GM21825 (cell line): ENCODE results near the gene TOP2B.

Experiments used
- ATAC-seq: cut with Tn5 transposase; IDR thresholded peaks from one replicate; pipeline ENCODE4 v1.9.1; 2021; ENCODE audit warnings: mild to moderate bottlenecking, moderate library complexity; ENCODE audit not compliant: unreplicated experiment

Gene TOP2B, protein sequence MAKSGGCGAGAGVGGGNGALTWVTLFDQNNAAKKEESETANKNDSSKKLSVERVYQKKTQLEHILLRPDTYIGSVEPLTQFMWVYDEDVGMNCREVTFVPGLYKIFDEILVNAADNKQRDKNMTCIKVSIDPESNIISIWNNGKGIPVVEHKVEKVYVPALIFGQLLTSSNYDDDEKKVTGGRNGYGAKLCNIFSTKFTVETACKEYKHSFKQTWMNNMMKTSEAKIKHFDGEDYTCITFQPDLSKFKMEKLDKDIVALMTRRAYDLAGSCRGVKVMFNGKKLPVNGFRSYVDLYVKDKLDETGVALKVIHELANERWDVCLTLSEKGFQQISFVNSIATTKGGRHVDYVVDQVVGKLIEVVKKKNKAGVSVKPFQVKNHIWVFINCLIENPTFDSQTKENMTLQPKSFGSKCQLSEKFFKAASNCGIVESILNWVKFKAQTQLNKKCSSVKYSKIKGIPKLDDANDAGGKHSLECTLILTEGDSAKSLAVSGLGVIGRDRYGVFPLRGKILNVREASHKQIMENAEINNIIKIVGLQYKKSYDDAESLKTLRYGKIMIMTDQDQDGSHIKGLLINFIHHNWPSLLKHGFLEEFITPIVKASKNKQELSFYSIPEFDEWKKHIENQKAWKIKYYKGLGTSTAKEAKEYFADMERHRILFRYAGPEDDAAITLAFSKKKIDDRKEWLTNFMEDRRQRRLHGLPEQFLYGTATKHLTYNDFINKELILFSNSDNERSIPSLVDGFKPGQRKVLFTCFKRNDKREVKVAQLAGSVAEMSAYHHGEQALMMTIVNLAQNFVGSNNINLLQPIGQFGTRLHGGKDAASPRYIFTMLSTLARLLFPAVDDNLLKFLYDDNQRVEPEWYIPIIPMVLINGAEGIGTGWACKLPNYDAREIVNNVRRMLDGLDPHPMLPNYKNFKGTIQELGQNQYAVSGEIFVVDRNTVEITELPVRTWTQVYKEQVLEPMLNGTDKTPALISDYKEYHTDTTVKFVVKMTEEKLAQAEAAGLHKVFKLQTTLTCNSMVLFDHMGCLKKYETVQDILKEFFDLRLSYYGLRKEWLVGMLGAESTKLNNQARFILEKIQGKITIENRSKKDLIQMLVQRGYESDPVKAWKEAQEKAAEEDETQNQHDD (N-terminal part only)

DNA sequence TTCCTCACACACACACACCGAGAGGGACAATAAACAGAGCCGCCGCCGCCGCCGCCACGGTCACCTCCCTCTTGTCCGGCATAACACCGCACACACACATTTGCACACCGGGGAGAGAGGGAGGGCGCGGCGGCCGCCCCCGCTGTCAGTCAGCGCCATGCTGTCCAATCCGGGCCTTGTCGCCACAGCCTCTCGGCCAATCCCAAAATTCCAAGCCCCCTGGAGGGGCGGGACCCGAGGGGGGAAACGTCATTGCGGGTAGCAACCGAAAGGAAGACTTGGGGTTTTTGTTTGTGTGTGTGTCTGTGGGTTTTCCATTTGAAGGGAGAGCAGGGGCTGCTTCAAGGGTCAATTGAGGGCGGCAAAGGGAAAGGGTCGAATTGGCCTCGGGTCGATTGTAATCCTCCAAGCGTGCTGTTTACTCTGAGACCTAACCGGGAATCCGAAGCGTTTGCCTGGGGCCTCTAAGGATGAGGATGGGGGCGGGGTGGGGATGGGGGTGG is at the start of gene TOP2B:
Gene TOP2B, minus strand, starts transcription at position 96 of the 503 bp plus-strand sequence. CDS start 610 bp downstream, outside the sequence.
- ATAC-seq = peak; percentile 87

DNA sequence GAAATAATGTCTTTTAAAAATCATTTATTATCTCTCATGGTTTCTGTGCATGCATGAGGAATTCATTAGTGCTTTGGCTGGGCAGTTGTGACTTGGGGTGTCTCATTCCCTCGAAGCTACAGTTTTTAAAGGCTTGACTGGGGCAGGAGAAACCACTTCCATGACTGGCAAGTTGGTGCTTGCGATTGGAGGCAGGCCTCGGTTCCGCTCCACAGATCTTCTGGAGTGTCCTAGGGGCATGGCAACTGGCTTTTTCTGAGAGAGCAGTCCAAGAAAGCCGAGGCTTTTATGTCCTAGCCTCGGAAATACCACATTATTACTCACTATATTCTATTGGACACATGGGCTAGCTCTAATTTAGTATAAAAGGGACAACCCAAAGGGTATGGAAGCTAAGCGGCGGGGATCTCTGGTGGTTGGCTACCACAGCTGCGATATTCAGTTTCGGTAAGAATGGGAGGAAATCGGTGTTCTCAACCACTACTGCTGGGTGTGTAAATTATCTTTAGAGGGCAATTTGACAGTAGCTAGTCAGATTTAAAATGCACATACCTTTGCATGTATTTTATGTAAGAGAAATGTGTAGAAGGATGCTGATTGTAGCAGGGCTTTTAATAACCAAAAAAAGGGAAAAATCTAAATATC is 48.8 kb upstream of the TOP2B start:
- ATAC-seq = no peak

DNA sequence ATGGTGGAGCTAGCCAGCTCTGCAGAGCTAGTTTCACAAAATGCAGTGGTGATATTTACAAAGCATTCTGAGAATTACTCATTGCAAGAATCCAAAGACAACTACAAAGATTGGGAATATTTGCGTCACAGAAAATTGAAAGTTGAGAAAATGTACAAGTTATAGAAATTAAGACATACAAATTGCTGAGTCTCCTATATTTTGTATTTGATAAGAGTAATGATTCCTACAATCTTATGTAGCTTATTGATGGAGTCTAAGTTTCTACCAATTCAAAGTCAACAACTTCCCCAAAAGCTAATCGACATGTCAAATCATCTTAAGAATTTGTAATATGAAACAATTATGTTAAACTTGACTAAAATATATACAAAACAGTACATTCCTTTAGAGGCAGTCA is 46.4 kb upstream of the TOP2B start:
- ATAC-seq = no peak

DNA sequence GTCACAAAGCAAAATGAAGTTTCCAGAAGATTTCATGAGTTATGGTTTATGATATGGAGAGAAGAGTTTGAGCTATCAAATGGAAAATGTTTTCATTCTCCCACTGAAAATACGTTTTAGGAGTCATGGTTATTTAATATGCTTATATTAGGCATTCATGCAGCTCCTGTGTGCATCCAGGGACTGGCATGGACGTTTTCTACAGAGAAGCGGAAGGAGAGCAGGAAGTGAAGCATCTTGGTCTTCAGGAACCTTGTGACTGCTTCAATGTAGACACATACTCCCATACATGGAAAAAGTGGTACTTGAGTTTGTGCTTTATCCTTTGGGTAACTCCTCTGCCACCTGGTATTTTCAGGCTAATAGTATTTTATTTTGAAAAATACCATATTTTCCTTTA is 43.3 kb upstream of the TOP2B start:
- ATAC-seq = no peak

DNA sequence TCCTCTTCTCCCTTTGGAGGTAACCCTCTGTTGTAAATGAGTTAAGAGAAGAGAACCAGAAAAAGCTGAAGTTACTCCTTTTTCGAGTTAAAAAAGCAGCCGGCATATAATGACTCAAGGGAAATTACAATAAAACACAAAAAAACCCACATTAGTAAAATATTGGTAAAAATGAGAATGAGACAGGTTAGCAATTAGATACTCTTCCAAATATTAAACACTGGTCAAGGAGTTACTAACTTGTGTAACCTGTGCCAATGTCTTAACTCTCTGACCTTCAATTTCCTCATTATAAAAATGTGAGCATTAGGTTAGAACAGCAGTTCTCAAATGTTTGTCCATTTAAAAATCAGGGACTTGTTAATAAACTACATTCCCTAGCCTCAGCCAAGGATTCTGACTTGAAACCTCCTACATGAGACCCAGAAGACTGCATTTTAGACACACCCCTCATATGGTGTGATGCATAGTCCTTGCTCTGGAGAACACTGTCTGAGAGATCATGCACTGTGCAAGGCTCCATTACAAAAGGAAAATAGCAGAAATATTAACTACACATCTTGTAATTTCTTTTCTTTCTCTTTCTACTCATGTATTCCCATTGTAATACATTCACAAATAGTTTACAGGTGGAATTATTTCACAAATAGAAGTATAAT is 42.7 kb upstream of the TOP2B start:
- no peak for ATAC-seq

DNA sequence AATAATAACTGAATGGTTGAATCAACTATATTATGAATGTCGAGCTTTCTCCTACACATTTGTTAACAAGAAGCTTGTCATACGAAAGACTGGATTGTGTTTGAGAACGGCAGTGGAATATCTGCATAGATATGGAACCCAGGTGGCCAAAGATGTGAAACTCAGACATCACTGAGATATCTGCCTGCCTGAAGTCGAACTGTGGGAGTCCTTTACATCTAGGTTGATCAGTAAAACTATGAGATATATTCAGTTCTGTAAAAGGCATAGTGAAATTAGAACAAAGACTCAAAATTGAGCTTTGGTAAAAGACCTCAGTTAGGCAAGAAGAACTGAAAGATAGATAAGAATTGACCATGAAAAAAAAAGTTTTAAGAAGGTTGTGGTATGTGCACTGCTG is 41.5 kb upstream of the TOP2B start:
- no peak for ATAC-seq

DNA sequence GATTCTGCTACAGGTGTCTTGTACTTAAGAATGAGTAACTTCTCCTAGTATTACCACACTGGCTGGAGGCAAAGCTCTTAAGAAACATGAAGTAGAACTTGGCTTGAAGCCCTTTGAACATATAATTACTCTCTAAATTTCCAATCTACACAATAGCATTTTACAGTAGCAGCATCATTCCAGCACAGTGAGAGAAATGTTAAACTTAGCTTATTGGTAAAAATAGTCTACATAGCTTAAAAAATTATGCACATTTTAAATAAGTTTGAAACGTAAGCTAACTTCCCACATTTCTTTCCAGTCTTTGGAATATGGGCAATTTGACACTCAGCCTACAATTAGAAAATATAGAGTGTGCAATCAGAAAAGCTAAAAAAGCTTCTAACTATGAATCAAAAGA is 32.8 kb upstream of the TOP2B start:
- ATAC-seq = no peak

DNA sequence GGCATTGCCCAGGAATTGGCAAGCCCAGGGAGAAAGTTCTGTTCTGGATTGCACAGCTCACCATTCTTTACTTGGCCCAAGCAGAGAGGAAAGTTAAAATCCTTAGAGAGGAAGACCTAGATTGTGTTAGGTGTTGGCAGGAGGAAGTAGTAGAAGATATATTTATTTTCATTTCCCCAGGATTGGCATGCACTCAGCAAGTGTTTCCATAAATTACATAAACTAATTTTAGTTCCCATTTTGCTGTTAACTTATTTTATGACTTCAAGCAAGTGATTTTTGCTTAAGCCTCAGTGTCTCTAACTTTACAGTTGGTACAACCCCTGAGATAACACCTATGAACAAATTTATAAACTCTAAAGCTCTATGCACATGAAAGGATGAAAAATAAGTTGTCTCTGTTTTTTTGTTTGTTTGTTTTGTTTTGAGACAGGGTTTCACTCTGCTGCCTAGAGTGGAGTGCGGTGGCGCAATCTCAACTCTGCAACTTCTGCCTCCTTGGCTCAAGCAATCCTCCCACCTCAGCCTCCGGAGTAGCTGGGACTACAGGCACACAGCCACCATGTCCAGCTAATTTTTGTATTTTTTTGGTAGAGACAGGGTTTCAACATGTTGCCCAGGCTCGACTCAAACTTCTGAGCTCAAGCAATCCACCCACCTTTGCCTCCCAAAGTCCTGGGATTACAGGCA is 31.2 kb upstream of the TOP2B start:
- no peak for ATAC-seq

DNA sequence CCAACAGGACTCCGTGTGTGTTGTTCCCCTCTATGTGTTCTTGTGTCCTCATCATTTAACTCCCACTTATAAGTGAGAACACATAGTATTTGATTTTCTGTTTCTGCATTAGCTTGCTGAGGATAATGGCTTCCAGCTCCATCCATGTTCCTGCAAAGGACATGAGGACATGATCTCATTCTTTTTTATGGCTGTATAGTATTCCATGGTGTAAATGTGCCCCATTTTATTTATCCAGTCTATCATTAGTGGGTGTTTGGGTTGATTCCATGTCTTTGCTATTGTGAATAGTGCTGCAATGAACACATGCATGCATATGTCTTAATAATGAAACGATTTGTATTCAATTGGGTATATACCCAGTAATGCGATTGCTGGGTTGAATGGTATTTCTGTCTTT is 28.5 kb upstream of the TOP2B start:
- no peak for ATAC-seq

DNA sequence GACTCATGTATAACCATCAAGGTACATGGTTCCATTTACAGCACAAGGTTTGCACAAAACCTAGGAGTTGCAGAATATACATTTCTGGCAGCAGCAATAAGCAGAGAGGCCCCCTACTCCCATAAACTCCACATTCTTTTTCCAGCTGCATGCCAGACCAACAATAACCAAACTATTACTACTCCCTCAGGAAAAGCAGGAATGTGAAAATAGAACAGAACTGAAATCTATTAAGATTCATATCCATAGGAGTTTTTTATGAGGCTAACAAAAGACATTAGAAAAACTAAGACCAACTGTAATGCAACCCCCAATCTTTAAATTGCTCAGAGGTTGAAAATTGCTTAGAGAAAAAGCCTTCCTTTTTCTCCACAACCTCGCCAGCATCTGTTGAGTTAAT is 27.6 kb upstream of the TOP2B start:
- ATAC-seq = no peak

DNA sequence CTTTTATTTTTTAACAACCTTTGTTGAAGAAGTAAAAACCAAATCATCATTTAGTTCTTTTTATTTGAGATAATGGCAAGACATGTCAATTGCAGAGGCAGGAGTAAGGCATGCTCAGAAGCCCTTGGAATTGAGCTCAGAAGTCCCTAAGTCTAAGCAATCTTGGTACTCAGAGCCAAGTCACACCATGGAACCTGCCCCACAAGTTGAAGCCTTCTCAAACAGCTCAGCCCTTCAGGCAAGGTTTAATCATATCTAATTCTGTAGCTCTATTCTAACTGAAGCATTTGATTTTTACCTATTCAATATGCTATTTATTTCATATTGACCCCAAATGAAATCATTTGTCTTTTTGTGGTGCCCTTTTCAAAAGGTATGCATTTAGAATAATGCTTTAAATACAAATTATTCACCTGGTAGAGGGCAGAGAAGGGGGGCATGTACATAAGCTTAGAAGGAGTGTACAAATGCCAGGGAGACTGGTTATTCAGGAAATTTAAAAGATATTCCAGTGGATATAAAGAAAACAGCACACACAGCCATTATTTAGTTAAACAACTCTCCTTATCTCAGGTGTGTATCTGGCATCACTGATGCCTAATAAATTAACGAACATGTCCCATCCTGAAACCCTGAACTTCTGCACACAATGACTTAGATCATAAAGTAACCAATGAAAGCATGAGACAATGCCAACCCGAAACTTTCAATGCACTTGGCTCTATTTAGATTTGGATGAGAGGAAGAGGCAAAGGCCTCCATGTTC is 26.2 kb upstream of the TOP2B start:
- no peak for ATAC-seq

DNA sequence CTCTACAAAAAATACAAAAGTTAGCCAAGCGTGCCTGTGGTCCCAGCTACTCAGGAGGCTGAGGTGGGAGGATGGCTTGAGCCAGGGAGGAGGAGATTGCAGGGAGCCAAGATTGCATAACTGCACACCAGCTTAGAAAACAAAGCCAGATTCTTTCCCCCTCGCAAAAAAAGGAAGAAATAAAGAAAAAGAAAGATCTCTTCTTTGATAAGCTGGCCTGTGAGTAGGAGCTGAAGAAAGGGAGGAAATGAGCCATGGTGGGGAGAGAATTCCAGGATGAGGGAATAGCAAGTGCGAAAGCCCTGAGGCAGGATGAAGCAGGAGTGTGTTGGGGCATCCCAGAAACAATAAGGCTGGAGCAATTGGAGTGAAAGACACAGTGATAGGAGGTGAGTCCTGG is 24.5 kb upstream of the TOP2B start:
- no peak for ATAC-seq

DNA sequence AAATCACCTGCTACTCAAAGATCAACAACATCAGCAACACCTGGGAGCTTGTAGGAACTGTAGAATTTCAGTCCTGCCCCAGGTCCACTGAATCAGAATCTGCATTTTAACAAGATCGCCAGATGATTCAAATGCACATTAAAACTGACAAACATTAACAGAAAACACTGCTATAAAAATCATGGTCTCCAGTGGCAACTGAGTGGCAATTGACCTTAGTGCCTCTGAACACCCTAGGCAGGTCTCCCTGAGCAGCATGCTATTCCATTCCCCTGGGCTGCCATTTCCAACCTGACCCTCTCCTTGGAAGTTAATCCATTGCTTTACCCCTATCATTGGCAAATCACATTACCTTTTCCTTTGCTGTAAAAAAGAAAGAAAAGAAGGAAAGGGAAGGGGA is 23.0 kb upstream of the TOP2B start:
- ATAC-seq = no peak

DNA sequence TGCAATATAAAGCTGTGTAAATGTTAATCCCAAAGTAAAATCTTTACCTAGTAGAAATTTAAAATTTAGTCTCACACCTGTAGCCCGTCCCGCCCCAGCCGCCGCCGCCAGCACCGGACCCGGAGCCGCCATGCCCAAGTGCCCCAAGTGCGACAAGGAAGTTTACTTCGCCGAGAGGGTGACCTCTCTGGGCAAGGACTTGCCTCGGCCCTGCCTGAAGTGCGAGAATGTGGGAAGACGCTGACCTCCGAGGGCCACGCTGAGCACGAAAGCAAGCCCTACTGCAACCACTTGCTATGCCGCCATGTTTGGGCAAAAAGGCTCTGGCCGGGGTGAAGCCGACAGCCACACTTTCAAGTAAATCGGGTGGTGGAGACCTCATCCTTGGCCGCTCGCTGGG is 22.1 kb upstream of the TOP2B start:
- ATAC-seq = no peak

DNA sequence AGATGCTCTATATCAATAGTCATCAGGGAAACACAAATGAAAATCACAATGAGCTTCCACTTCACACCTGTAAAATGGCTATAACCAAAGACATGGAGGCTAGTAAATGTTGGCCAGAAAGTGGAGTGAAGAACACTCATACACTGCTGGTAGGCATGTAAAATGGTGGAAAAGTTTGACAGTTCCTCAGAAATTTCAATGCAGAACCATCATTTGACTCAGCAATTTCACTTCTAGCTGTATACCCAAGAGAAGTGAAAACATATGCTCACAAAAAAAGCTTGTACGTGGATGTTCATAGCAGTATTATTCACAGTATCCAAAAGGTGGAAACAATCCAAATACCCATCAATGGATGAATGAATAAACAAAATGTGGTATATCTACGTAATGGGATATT is 19.2 kb upstream of the TOP2B start:
- ATAC-seq = no peak

DNA sequence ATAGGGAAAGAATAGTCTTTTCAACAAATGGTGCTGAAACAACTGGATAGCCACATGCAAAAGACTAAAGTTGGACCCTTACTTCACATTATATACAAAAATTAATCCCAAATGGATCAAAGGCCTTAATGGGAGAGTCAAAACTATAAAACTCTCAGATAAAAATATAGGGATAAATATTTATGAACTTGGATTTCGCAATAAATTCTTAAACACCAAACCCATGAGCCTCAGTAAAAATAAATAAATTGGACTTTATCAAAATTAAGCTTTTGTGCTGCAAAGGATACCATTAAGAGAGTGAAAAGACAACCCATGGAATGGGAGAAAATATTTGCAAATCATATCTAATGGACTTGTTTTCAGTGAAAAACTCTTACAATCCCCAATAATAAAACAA is 18.7 kb upstream of the TOP2B start:
- no peak for ATAC-seq

DNA sequence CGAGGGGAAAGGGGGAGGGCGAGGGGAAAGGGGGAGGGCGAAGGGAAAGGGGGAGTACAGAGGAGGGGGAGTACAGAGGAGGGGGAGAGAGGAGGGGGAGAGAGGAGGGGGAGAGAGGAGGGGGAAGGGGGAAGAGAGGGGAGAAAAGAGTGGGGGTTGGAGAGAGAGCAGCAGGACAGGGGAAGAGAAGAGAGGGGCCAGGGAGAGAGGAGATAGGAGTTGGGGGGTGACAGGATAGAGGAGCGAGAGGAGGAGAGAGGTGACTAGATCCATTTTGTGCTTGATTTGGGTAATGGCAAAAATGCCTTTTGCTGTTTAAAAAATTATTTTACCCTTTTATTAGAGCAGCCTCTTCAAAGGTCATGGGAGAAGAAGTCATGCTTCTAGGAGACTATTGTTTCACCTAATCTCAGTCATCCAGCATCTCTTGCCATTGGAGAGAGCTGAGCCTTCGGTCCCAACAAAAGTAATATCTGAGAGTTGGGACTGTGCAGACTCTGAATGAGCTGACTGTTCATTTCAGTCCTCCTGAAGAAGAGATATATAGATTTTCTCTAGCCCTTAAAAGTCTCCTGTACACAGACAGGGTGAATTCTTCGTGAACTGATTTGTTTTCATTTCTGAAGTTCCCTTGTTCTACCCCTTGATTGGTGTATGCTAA is 15.1 kb upstream of the TOP2B start:
- no peak for ATAC-seq

DNA sequence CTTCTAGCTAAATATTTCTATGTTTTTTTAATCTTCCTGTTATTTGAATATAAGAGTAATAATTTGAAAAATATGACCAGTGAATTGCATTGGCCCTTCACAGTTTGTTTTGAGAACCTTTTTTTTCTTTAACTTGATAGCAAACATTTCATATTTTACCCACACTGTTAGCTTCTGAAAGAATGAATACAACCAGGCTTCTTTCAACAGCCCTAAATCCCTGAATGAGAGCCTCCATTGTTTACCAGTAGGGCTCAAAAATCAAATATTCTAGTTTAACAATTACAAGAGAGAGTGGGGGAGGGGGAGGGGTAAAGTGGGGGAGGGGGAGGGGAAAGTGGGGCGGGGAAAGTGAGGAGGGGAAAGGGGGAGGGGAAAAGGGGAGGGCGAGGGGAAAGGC is 14.5 kb upstream of the TOP2B start:
- ATAC-seq = no peak

DNA sequence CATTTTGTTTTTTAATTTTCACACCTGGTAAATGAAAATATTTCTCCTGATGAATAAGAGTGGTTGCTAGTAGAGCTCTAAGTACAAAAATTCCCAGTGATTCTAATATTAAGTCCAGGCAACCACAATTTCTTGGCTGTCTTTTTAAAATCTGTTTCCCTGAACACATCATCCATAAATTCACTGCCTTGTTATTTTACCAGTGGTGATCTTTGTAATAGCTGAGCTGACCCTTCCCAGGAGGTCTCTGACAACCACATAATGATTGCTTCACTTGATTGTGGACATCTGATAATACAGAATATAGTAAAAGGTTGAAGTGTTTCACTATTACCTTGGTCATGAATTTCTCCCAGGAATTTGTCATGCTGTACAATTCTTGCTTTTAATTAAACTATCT is 13.9 kb upstream of the TOP2B start:
- no peak for ATAC-seq
